Peyer's patch (tissue), 4 donors: Measurements from ENCODE around the gene LCMT2.

ENCODE experiments used
- POLR2A ChIP-seq, 2 donors: fragments of 450-650 bp; IDR thresholded peaks; one replicate each; pipeline ENCODE4 v1.5.1; 2017; ENCODE audit warnings: antibody characterized with exemption in 2 of 2, mild to moderate bottlenecking in 2 of 2, moderate library complexity in 2 of 2
- TF ChIP-seq, protein P1 (sequence below), 6 experiments: fragments of 450-650 bp in 4 of 6; fragments of 200-600 bp in 2 of 6; sonication (generic) in 1 of 6; IDR thresholded peaks; one replicate each; pipeline ENCODE4 v1.5.1; 2017 to 2019; ENCODE audit warnings: antibody characterized with exemption in 6 of 6, mild to moderate bottlenecking in 3 of 6, moderate library complexity in 1 of 6

GRCh38 chr15:43285609-43286037, 44.8 kb downstream of the LCMT2 start:
- TF ChIP-seq POLR2A (IDR thresholded peaks at IDR 0.05), result no peak
- TF ChIP-seq, protein P1, sequence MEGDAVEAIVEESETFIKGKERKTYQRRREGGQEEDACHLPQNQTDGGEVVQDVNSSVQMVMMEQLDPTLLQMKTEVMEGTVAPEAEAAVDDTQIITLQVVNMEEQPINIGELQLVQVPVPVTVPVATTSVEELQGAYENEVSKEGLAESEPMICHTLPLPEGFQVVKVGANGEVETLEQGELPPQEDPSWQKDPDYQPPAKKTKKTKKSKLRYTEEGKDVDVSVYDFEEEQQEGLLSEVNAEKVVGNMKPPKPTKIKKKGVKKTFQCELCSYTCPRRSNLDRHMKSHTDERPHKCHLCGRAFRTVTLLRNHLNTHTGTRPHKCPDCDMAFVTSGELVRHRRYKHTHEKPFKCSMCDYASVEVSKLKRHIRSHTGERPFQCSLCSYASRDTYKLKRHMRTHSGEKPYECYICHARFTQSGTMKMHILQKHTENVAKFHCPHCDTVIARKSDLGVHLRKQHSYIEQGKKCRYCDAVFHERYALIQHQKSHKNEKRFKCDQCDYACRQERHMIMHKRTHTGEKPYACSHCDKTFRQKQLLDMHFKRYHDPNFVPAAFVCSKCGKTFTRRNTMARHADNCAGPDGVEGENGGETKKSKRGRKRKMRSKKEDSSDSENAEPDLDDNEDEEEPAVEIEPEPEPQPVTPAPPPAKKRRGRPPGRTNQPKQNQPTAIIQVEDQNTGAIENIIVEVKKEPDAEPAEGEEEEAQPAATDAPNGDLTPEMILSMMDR (IDR thresholded peaks at IDR 0.05), result peak; percentile 58 to 93 (median 88)
